OCI-LY3 (cell line): ENCODE results near the gene AMIGO2.

ENCODE experiments used
- H2AFZ ChIP-seq: fragments of 200-600, 300-600 bp; shearing (Covaris generic); 2 replicates; pipeline ENCODE4 v1.6.0; 2014; ENCODE audit warnings: antibody characterized with exemption, low read depth, low read length
- H3K27ac ChIP-seq: fragments of 200-600, 300-600 bp; sonication (generic); 2 replicates; pipeline ENCODE4 v1.5.1; 2014; ENCODE audit warnings: mild to moderate bottlenecking, low read length, moderate library complexity, mixed read lengths
- H3K27me3 ChIP-seq: fragments of 200-600, 300-600 bp; sonication (generic); 2 replicates; pipeline ENCODE4 v1.6.1; 2014; ENCODE audit warnings: low read depth, low read length, mixed read lengths
- H3K36me3 ChIP-seq: fragments of 200-600, 300-600 bp; sonication (generic); replicated peaks from 2 replicates; pipeline ENCODE3; 2014; ENCODE audit warnings: low read depth, low read length, mixed read lengths
- H3K4me1 ChIP-seq: fragments of 300-600, 200-600 bp; sonication (generic); 2 replicates; pipeline ENCODE4 v1.6.1; 2014; ENCODE audit warnings: low read length, mixed read lengths
- H3K4me2 ChIP-seq: fragments of 200-600, 300-600 bp; sonication (generic); 2 replicates; pipeline ENCODE4 v1.6.1; 2014; ENCODE audit warnings: low read length, mixed read lengths
- H3K4me3 ChIP-seq: fragments of 300-600, 200-600 bp; sonication (generic); 2 replicates; pipeline ENCODE4 v1.5.1; 2014; ENCODE audit warnings: antibody characterized with exemption, mild to moderate bottlenecking, low read length, moderate library complexity
- H3K79me2 ChIP-seq: fragments of 300-600, 200-600 bp; shearing (Covaris generic); 2 replicates; pipeline ENCODE4 v1.6.1; 2014; ENCODE audit warnings: mild to moderate bottlenecking, low read length, mixed read lengths
- H3K9ac ChIP-seq: fragments of 300-600, 200-600 bp; shearing (Covaris generic); 2 replicates; pipeline ENCODE4 v1.6.0; 2014; ENCODE audit warnings: mild to moderate bottlenecking, low read length, moderate library complexity
- H3K9me3 ChIP-seq: fragments of 200-600, 300-600 bp; shearing (Covaris generic); 2 replicates; pipeline ENCODE4 v1.6.1; 2014; ENCODE audit warnings: low read length, mixed read lengths; ENCODE audit not compliant: insufficient read depth
- H4K20me1 ChIP-seq: fragments of 200-600, 300-600 bp; sonication (generic); 2 replicates; pipeline ENCODE4 v1.6.1; 2016; ENCODE audit warnings: low read length, mixed read lengths; ENCODE audit not compliant: insufficient read depth
- CTCF ChIP-seq: fragments of 200-600, 300-600 bp; sonication (generic); IDR thresholded peaks from 2 replicates; pipeline ENCODE4 v1.5.1; 2014; ENCODE audit warnings: antibody characterized with exemption, low read length, low read depth
- EZH2phosphoT487 ChIP-seq: fragments of 200-600 bp; shearing (Covaris generic); IDR thresholded peaks from 2 replicates; pipeline ENCODE4 v1.6.1; 2018; ENCODE audit warnings: antibody characterized with exemption, mixed run types, low read depth

Gene AMIGO2

GRCh38 chr12:47112679-47113078 lies 32.9 kb upstream of the AMIGO2 start:
- Histone ChIP-seq H3K36me3 (no peaks in the 10 kb centered on the region), H3K27me3 (no peaks in the 10 kb centered on the region), H3K9ac (no peak overlapping the region), H3K9me3 (no peaks in the 10 kb centered on the region), H2AFZ (no peak overlapping the region), H3K27ac (no peak overlapping the region), H4K20me1 (no peaks in the 10 kb centered on the region), H3K4me1 (no peaks in the 10 kb centered on the region), H3K4me3 (no peak overlapping the region), H3K4me2 (no peak overlapping the region), H3K79me2 (no peaks in the 10 kb centered on the region)
- TF ChIP-seq EZH2phosphoT487: no peak
- TF ChIP-seq CTCF: no peak

DNA sequence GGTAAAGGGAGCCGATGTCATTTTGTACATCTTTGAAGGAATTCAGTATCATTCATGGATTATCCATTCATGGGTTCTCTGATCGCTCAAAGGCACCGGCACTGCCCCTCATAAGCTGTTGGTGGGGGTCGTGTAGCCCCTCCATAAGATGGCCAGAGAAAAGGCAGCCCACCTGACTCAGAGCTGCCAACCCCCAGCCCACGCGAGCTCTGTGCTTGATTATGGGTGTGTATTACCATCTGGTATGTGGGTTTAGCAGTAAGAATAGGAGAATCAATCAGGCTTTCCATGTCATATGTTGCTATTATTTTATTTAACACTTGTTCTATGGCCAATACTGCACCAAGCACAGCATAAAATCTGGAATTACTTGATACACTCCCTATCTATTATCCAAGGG lies 32.1 kb upstream of the AMIGO2 start:
- no peak overlapping the region for H3K9ac ChIP-seq
- no peak for TF ChIP-seq EZH2phosphoT487
- TF ChIP-seq CTCF: no peak
- no peak overlapping the region for H3K27ac ChIP-seq
- H3K9me3 ChIP-seq: no peaks in the 10 kb centered on the region
- H3K4me1 ChIP-seq: no peaks in the 10 kb centered on the region
- no peak overlapping the region for H2AFZ ChIP-seq
- H3K4me2 ChIP-seq: no peak overlapping the region
- no peak overlapping the region for H3K4me3 ChIP-seq
- no peaks in the 10 kb centered on the region for H3K27me3 ChIP-seq
- H4K20me1 ChIP-seq: no peaks in the 10 kb centered on the region
- no peaks in the 10 kb centered on the region for H3K79me2 ChIP-seq
- no peaks in the 10 kb centered on the region for H3K36me3 ChIP-seq

- H3K9me3 ChIP-seq: no peaks in the 10 kb centered on the region
- H3K79me2 ChIP-seq: no peaks in the 10 kb centered on the region
- no peaks in the 10 kb centered on the region for H4K20me1 ChIP-seq
- no peak overlapping the region for H3K4me3 ChIP-seq
- no peak overlapping the region for H3K27ac ChIP-seq
- H3K27me3 ChIP-seq: no peaks in the 10 kb centered on the region
- no peak overlapping the region for H3K4me2 ChIP-seq
- no peaks in the 10 kb centered on the region for H3K36me3 ChIP-seq
- no peaks in the 10 kb centered on the region for H3K4me1 ChIP-seq
- no peak overlapping the region for H3K9ac ChIP-seq
- TF ChIP-seq EZH2phosphoT487 (no peak), CTCF (no peak)
- no peak overlapping the region for H2AFZ ChIP-seq
These were observed 31.6 kb upstream of the AMIGO2 start for GRCh38 chr12:47111392-47111778.

GRCh38 chr12:47110718-47111391 lies 31.1 kb upstream of the AMIGO2 start:
- Histone ChIP-seq H3K79me2 (no peaks in the 10 kb centered on the region), H3K4me2 (no peak overlapping the region), H3K9ac (no peak overlapping the region), H2AFZ (no peak overlapping the region), H3K4me3 (no peak overlapping the region), H3K4me1 (no peaks in the 10 kb centered on the region), H3K27ac (no peak overlapping the region), H4K20me1 (no peaks in the 10 kb centered on the region), H3K27me3 (no peaks in the 10 kb centered on the region), H3K9me3 (no peaks in the 10 kb centered on the region), H3K36me3 (no peaks in the 10 kb centered on the region)
- TF ChIP-seq EZH2phosphoT487 (no peak), CTCF (no peak)
